HG03558 (cell line): ENCODE results near the gene IPO4.
"Not testable (repeated sequence)": the region's sequence is repeated elsewhere in the genome, so short reads cannot be mapped to it uniquely, and the experiment has no call there.

Experiments
- ATAC-seq: cut with Tn5 transposase; IDR thresholded peaks from one replicate; pipeline ENCODE4 v1.9.1; 2021; ENCODE audit warnings: moderate number of reproducible peaks; ENCODE audit not compliant: unreplicated experiment; ENCODE audit errors: extremely low read depth

IPO4 gene

GRCh38 chr14:24219080-24219479, 30.5 kb upstream of the IPO4 start:
- ATAC-seq = no peak

DNA sequence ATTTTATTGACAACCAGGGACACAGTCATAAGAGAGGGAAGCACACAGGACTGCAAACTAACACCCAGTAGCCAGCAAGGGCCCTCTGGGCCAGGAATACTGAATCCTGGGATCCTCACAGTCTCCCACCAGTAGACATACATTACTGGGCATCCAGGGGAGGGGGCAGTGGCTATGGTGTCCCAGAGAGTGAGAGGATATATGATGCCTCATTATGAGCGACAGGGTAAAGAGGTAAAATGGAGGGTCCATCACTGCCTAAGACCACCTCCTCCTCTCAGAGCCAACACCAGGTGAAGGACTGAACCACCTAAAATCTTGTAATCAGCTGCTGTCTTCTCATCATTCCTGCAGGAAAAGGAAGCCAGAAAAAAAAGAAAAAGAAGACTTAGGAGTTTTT, 28.3 kb upstream of the IPO4 start:
- ATAC-seq = not testable (repeated sequence)

GRCh38 chr14:24216345-24216699, 27.7 kb upstream of the IPO4 start:
- no peak for ATAC-seq

DNA sequence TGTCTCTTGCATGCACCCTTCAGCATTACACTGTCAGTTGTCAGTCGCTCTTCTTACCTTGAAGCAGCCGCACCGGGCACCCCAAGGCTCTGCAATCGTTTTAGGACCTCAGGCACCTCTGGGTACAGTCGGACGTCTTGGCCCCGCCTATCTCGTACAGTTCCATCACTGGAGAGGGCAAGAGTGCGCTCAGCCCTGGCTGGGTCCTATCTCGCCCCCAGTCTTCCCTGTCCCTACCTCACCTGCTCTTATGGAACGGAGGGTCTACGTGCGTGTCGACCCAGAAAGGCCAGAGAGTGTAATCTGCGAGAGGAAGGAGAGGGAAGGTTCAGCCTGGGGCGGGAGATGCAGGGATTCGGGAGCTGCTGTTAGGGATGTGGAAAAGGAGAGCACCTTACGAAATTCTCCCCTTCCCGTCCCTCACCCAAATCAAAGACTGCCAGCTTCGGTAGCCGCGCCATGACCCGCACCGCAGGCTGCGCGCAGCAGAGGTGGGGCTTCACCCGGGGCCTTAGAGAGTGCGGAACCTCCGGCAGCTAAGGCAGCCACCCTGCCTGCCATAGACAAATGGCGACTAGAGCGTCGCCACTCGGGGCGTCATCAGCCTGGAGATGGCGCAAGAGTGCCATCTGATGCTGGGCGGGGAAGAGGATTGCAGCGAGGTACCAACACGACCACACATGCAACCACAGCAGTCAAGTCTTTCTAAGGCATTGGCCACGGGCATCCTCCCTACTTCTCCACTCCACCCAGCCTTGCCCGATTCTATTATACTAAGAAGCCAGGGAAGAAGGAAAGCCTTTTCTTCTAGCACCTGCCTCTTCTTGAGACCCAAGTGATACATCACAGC, 27.1 kb upstream of the IPO4 start, which contains the start of gene MDP1:
TSS of gene MDP1 (minus strand) at position 572 of the 850 bp plus-strand sequence. CDS start at position 461, 111 bp downstream.
- ATAC-seq = peak; percentile 44

DNA sequence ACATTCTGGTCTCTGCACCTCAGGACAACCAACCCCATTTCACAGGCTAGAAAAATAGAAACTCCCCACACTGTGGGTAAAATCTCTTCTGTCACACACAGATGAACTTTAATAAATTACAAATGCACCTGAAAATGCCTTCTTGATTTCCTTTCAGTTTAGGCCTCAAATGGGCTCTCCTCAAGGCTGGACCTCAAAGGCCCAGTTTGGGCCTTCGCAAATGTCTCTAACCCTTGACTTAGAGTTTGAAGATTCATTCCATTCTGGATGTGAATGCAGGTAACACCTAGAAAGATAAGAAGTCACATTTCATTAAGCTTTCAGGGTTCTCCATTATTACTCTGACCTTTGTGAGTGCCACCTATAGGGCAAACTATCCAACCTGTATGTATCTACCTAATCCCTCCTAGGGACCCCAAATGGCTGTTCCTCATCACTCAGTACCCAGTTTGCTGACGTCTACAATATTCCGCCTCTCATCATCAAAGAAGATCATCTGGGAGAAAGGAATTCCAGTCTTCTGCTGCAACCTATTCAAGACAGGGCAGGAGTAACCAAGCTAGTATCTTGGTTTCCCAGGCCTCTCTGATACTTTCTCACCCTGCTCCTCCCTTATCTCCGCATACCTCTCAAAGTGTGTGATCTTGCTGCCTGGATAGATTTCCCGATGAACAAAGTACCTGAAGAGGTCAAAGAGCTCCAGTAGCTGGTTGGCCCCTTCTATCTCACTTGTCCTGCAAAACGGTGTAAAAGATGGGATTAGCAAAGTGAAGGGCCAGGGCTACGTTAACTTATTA, 25.4 kb upstream of the IPO4 start:
- ATAC-seq = no peak

GRCh38 chr14:24212924-24213865, 24.6 kb upstream of the IPO4 start, which contains the start of gene CHMP4A:
Gene CHMP4A, minus strand, starts transcription at chr14:24213488. Its CDS starts 49 bp downstream, at chr14:24213439.
- ATAC-seq = peak; percentile 46

GRCh38 chr14:24211311-24211710, 22.7 kb upstream of the IPO4 start:
- no peak for ATAC-seq

GRCh38 chr14:24207625-24208024, 19.0 kb upstream of the IPO4 start:
- no peak for ATAC-seq

GRCh38 chr14:24207104-24207551, 18.5 kb upstream of the IPO4 start:
- no peak for ATAC-seq

- no peak for ATAC-seq
Measured at GRCh38 chr14:24206260-24207103, 17.9 kb upstream of the IPO4 start.

DNA sequence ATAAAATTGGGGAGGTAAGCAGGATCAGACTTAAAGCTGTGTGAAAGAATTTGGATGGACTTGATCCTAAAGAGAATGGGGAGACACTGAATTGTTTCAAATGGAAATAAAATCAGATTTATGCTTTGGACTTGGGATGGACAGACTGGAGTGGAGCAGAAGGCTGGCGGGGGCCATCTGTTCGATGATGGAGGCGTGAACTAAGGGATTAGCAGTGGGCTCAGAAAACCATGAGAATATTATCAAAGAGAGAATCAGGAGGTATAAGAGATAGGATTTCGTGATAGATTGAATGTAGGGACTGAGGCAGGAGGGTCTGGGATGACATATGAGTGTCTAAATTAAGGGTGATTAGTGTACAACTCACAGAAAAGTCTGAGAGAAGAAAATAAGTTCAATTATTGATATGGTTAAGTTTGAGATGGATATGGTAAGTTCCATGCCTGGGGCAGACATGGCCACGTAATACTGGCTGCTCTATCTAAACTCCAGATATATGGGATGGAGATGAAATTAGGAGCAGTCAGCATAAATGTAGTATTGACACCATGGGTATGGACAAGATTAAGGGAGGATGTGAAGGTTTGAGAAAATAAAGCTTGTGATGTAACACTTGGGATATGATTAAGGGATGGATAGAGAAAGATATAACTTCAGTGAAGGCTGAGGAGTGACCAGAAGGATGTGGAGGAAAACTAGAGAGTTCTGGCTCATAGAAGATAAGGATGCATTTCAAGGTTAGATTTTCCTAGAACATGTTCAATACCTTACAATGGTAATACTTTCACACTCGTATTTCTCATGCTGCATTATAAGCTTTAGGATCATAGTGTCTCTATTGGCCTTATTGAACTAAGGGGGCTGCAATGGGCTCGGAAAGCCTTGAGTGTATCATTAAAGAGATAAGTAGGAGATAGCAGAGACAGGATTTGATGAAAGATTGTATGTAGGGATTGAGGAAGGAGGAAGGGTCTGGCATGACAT, 15.8 kb upstream of the IPO4 start:
- no peak for ATAC-seq

DNA sequence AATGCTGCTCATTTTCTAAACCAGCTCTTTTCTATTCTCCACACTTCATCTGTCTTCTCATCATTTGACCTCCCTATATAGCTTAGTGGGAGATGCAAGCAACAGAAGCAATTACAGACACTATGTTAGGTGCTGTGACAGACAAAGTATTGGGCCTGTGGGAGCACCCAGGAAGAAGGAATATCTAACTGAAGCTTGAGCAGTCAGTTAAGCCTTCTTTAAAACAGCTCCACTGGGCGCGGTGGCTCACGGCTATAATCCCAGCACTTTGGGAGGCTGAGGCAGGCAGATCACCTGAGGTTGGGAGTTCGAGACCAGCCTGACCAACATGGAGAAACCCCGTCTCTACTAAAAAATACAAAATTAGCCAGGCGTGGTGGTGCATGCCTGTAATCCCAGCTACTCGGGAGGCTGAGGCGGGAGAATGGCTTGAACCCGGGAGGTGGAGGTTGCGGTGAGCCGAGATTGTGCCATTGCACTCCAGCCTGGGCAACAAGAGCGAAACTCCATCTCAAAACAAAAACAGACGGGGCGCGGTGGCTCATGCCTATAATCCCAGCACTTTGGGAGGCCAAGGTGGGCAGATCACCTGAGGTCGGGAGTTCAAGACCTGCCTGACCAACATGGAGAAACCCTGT, 14.8 kb upstream of the IPO4 start:
- ATAC-seq = not testable (repeated sequence)

- ATAC-seq = not testable (repeated sequence)
Measured at GRCh38 chr14:24202538-24202937, 13.9 kb upstream of the IPO4 start.

DNA sequence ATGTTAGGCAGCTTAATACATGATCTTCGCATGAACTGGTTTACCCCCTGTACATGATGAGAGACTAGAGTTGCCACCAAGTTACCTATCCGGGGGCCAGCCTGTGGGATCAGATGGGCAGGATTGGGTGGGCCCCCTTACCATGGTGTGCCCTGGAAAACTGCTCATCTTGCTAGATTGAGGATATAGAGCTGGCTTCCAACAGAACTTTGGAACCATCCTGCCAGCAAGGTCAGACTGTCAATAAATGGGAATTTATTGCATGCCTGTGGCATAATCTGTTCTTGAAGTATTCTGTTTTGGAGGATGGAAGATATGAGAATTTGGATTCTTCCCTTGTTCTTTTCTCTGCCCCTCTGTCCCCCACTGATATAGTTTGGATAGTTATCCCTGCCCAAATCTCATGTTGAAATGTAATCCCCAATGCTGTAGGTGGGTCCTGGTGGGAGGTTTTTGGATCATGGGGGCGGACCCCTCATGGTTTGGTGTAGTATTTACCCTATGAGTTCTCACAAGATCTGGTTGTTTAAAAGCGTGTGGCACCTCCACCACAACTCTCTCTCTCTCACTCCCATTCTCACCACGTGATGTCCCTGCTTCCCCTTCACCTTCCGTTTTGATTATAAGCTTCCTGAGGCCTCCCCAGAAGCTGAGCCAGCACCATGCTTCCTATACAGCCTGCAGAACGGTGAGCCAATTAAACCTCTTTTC, 10.4 kb upstream of the IPO4 start:
- no peak for ATAC-seq

DNA sequence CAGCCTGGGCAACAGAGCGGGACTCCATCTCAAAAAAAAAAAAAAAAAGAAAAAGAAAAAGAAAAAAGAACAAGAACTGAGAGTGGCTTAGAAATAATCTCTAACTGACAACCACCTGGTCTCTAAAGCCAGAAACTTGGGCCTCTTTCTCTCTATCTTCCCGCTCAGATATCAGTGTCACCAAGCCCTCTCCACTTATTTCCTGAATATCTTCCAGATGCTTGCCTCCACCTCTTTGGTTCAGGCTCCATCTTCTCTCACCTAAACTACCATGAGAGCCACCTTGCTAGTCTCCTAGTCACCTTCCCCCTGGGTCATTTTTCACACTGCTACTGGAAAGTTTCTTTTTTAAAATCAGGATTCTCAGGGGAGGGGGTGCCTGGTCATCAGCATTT, 8.4 kb upstream of the IPO4 start:
- no peak for ATAC-seq

DNA sequence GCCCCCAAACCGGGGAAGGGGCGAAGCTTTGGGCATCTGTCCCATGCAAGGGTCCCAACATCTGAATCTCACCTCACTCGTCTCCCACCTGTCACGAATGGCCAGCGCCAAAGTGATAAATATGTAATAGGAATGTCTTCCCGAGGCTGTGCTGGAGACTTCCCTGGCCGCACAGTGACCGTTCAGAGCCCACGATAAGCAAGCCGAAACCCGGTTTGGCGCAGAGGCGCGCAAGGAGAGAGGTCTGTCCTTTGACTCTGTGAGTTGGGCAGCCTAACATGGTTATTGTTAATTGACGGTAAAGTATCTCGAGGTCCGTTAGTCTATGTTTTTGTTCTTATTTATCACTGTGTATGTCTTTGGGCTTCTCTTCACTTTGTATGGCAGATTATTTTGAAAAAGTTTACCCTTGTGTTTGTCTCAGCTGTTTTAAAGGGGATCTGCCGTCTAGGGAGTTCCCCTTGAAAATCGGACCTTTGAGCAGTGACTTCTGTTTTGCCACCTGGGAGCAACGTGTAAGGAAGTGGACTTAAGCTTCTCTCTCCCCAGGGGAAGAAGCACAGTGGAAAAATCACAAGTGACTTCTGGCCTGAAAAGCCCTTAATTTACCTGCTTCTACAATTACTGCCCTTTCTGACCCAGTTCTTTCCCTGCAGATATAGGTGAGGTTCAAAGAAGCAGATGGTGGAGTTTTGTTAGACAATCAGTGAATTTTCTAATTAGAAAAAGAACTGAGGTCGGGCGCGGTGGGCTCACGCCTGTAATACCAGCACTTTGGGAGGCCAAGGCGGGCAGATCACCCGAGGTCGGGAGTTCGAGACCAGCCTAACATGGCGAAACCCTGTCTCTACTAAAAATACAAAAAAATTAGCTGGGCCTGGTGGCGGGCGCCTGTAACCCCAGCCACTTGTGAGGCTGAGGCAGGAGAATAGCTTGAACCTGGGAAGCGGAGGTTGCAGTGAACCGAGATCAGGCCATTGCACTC, 7.7 kb upstream of the IPO4 start:
- ATAC-seq = no peak
